BLaER1 treated with 17β-estradiol and CSF1 and Interleukin-3, amounts not matched to agents 10 nM and 100 nM (cell line): ENCODE results near the gene GABRP.

Experiments used
- H3K27ac ChIP-seq, 11 experiments: shearing (Covaris generic); formaldehyde crosslinking; 2 replicates each; pipeline ENCODE4 v1.8.1; 2022
- H3K27me3 ChIP-seq, 11 experiments: shearing (Covaris generic); formaldehyde crosslinking; 2 replicates each; pipeline ENCODE4 v1.8.1; 2022
- H3K36me3 ChIP-seq, 11 experiments: shearing (Covaris generic); formaldehyde crosslinking; 2 replicates each; pipeline ENCODE4 v1.8.1; 2022
- H3K4me1 ChIP-seq, 10 experiments: shearing (Covaris generic); formaldehyde crosslinking; 2 replicates each; pipeline ENCODE4 v1.8.1; 2022
- H3K4me2 ChIP-seq, 11 experiments: shearing (Covaris generic); formaldehyde crosslinking; 2 replicates each; pipeline ENCODE4 v1.8.1; 2022
- H3K4me3 ChIP-seq, 10 experiments: shearing (Covaris generic); formaldehyde crosslinking; 2 replicates each; pipeline ENCODE4 v1.8.1; 2022
- H3K9ac ChIP-seq, 11 experiments: shearing (Covaris generic); formaldehyde crosslinking; 2 replicates each; pipeline ENCODE4 v1.8.1; 2022
- H3K9me3 ChIP-seq, 11 experiments: shearing (Covaris generic); formaldehyde crosslinking; replicated peaks in 1 of 11; 2 replicates each; pipeline ENCODE4 v1.8.1; 2022
- H4K20me1 ChIP-seq, 11 experiments: shearing (Covaris generic); formaldehyde crosslinking; 2 replicates each; pipeline ENCODE4 v1.8.1; 2022
- Cebpa-rat ChIP-seq, 11 experiments: shearing (Covaris generic); IDR thresholded peaks; 2 replicates each; pipeline ENCODE4 v1.8.1; 2022

The GABRP gene

GRCh38 chr5:170746075-170746960 is 37.2 kb upstream of the GABRP start:
- Histone ChIP-seq H3K4me2 (no peak overlapping the region), H3K27ac (no peak overlapping the region), H3K4me3 (no peak overlapping the region), H4K20me1 (peaks cover 0 to 14% (median 0%) of the 10 kb centered on the region in 11 experiments; a peak in 5 of 22 replicates), H3K27me3 (peaks cover 0 to 11% (median 0%) of the 10 kb centered on the region in 11 experiments; a peak in 3 of 22 replicates), H3K9ac (no peak overlapping the region), H3K9me3 (no peaks in the 10 kb centered on the region), H3K4me1 (peaks cover 0 to 9% (median 0%) of the 10 kb centered on the region in 10 experiments; a peak in 4 of 20 replicates), H3K36me3 (no peaks in the 10 kb centered on the region)
- no peak for TF ChIP-seq Cebpa-rat (IDR thresholded peaks at IDR 0.05)

GRCh38 chr5:170746961-170747340 is 36.6 kb upstream of the GABRP start:
- TF ChIP-seq Cebpa-rat (IDR thresholded peaks at IDR 0.05): no peak
- Histone ChIP-seq H3K4me3 (no peak overlapping the region), H3K9ac (no peak overlapping the region), H4K20me1 (peaks cover 0 to 14% (median 0%) of the 10 kb centered on the region in 11 experiments; a peak in 5 of 22 replicates), H3K4me1 (peaks cover 0 to 9% (median 0%) of the 10 kb centered on the region in 10 experiments; a peak in 4 of 20 replicates), H3K36me3 (no peaks in the 10 kb centered on the region), H3K4me2 (no peak overlapping the region), H3K27ac (no peak overlapping the region), H3K9me3 (no peaks in the 10 kb centered on the region), H3K27me3 (peaks cover 0 to 11% (median 0%) of the 10 kb centered on the region in 11 experiments; a peak in 3 of 22 replicates)

- Histone ChIP-seq H3K27ac (no peak overlapping the region), H3K36me3 (no peaks in the 10 kb centered on the region), H3K9ac (no peak overlapping the region), H3K4me3 (no peak overlapping the region), H3K4me1 (peaks cover 0 to 9% (median 0%) of the 10 kb centered on the region in 10 experiments; a peak in 4 of 20 replicates), H3K27me3 (peaks cover 0 to 11% (median 0%) of the 10 kb centered on the region in 11 experiments; a peak in 3 of 22 replicates), H3K9me3 (no peaks in the 10 kb centered on the region), H3K4me2 (no peak overlapping the region), H4K20me1 (peaks cover 0 to 14% (median 0%) of the 10 kb centered on the region in 11 experiments; a peak in 5 of 22 replicates)
- TF ChIP-seq Cebpa-rat (IDR thresholded peaks at IDR 0.05): no peak
Measured at GRCh38 chr5:170747357-170747756, 36.2 kb upstream of the GABRP start.

GRCh38 chr5:170747851-170748250 is 35.7 kb upstream of the GABRP start:
- no peaks in the 10 kb centered on the region for H3K9me3 ChIP-seq
- H3K27me3 ChIP-seq: peaks cover 0 to 11% (median 0%) of the 10 kb centered on the region in 11 experiments; a peak in 3 of 22 replicates
- peaks cover 0 to 9% (median 0%) of the 10 kb centered on the region in 10 experiments; a peak in 4 of 20 replicates for H3K4me1 ChIP-seq
- no peak overlapping the region for H3K4me2 ChIP-seq
- H3K36me3 ChIP-seq: no peaks in the 10 kb centered on the region
- H3K9ac ChIP-seq: no peak overlapping the region
- no peak overlapping the region for H3K27ac ChIP-seq
- peaks cover 0 to 14% (median 0%) of the 10 kb centered on the region in 11 experiments; a peak in 5 of 22 replicates for H4K20me1 ChIP-seq
- no peak overlapping the region for H3K4me3 ChIP-seq
- no peak for TF ChIP-seq Cebpa-rat (IDR thresholded peaks at IDR 0.05)

- Histone ChIP-seq H3K4me1 (peaks cover 0 to 9% (median 0%) of the 10 kb centered on the region in 10 experiments; a peak in 4 of 20 replicates), H3K27ac (no peak overlapping the region), H3K4me2 (no peak overlapping the region), H3K9ac (no peak overlapping the region), H3K36me3 (no peaks in the 10 kb centered on the region), H4K20me1 (peaks cover 0 to 14% (median 0%) of the 10 kb centered on the region in 11 experiments; a peak in 5 of 22 replicates), H3K9me3 (no peaks in the 10 kb centered on the region), H3K27me3 (peaks cover 0 to 11% (median 0%) of the 10 kb centered on the region in 11 experiments; a peak in 3 of 22 replicates), H3K4me3 (no peak overlapping the region)
- no peak for TF ChIP-seq Cebpa-rat (IDR thresholded peaks at IDR 0.05)
Measured at GRCh38 chr5:170748951-170749471, 34.5 kb upstream of the GABRP start.

- no peak for TF ChIP-seq Cebpa-rat (IDR thresholded peaks at IDR 0.05)
- Histone ChIP-seq H4K20me1 (peaks cover 0 to 14% (median 0%) of the 10 kb centered on the region in 11 experiments; a peak in 5 of 22 replicates), H3K4me2 (no peak overlapping the region), H3K36me3 (no peaks in the 10 kb centered on the region), H3K27me3 (peaks cover 0 to 6% (median 0%) of the 10 kb centered on the region in 11 experiments; a peak in 3 of 22 replicates), H3K9ac (no peak overlapping the region), H3K4me3 (no peak overlapping the region), H3K4me1 (peaks cover 0 to 1% (median 0%) of the 10 kb centered on the region in 10 experiments; a peak in 3 of 20 replicates), H3K9me3 (no peaks in the 10 kb centered on the region), H3K27ac (no peak overlapping the region)
Measured at GRCh38 chr5:170749911-170750431, 33.6 kb upstream of the GABRP start.

GRCh38 chr5:170750791-170751190 is 32.7 kb upstream of the GABRP start:
- Histone ChIP-seq H3K4me1 (peaks cover 0 to under 1% (median 0%) of the 10 kb centered on the region in 10 experiments; a peak in 1 of 20 replicates), H3K27ac (no peak overlapping the region), H3K4me3 (no peak overlapping the region), H4K20me1 (peaks cover 0 to 8% (median 0%) of the 10 kb centered on the region in 11 experiments; a peak in 2 of 22 replicates), H3K4me2 (no peak overlapping the region), H3K9ac (no peak overlapping the region), H3K27me3 (no peaks in the 10 kb centered on the region), H3K36me3 (no peaks in the 10 kb centered on the region), H3K9me3 (no peaks in the 10 kb centered on the region)
- no peak for TF ChIP-seq Cebpa-rat (IDR thresholded peaks at IDR 0.05)

- no peak overlapping the region for H3K9ac ChIP-seq
- H3K4me3 ChIP-seq: no peak overlapping the region
- peaks cover 0 to 8% (median 0%) of the 10 kb centered on the region in 11 experiments; a peak in 2 of 22 replicates for H4K20me1 ChIP-seq
- H3K9me3 ChIP-seq: no peaks in the 10 kb centered on the region
- no peaks in the 10 kb centered on the region for H3K27me3 ChIP-seq
- H3K36me3 ChIP-seq: no peaks in the 10 kb centered on the region
- H3K27ac ChIP-seq: no peak overlapping the region
- no peak for TF ChIP-seq Cebpa-rat (IDR thresholded peaks at IDR 0.05)
- H3K4me1 ChIP-seq: peaks cover 0 to 9% (median 0%) of the 10 kb centered on the region in 10 experiments; a peak in 3 of 20 replicates
- no peak overlapping the region for H3K4me2 ChIP-seq
Measured at GRCh38 chr5:170751631-170752030, 31.9 kb upstream of the GABRP start.
